Osteocyte (in vitro differentiated cells): ENCODE data around the gene ELF1. TPM values are rescaled to one million over a fixed set of nuclear protein-coding genes. Genes with fewer than 3 reads are reported as not detected.

Experiments
- DNase-seq: peaks from one replicate; pipeline ENCODE4 v3.0.0; 2021; ENCODE audit warnings: mixed read lengths; ENCODE audit not compliant: unreplicated experiment; ENCODE audit errors: extremely low spot score
- H3K27ac Mint-ChIP-seq: one replicate; pipeline ENCODE4 v1.8.0; 2021; ENCODE audit warnings: mild to moderate bottlenecking, mixed read lengths; ENCODE audit not compliant: unreplicated experiment
- H3K27me3 Mint-ChIP-seq: one replicate; pipeline ENCODE4 v1.8.0; 2021; ENCODE audit warnings: mixed read lengths; ENCODE audit not compliant: unreplicated experiment
- H3K36me3 Mint-ChIP-seq: one replicate; pipeline ENCODE4 v1.8.0; 2021; ENCODE audit warnings: mixed read lengths; ENCODE audit not compliant: unreplicated experiment
- H3K4me1 Mint-ChIP-seq: one replicate; pipeline ENCODE4 v1.8.0; 2021; ENCODE audit warnings: mixed read lengths; ENCODE audit not compliant: unreplicated experiment
- H3K4me3 Mint-ChIP-seq: one replicate; pipeline ENCODE4 v1.8.0; 2021; ENCODE audit warnings: mild to moderate bottlenecking, moderate library complexity, mixed read lengths; ENCODE audit not compliant: unreplicated experiment
- H3K9me3 Mint-ChIP-seq: one replicate; pipeline ENCODE4 v1.8.0; 2021; ENCODE audit warnings: mixed read lengths; ENCODE audit not compliant: unreplicated experiment
- total RNA-seq: library from RNA; stranded (reverse); gene quantifications from 2 replicates; pipeline ENCODE4 v1.2.1, GENCODE V29; 2021
- TF ChIP-seq, protein P1 (sequence below): fragments of 200-600 bp; sonication (generic); IDR thresholded peaks from 2 replicates; pipeline ENCODE4 v1.5.0; 2021; ENCODE audit warnings: antibody characterized with exemption, mild to moderate bottlenecking, moderate library complexity

The ELF1 gene
- total RNA-seq, 1 donor from 2014 or later = 52.6 TPM

DNA sequence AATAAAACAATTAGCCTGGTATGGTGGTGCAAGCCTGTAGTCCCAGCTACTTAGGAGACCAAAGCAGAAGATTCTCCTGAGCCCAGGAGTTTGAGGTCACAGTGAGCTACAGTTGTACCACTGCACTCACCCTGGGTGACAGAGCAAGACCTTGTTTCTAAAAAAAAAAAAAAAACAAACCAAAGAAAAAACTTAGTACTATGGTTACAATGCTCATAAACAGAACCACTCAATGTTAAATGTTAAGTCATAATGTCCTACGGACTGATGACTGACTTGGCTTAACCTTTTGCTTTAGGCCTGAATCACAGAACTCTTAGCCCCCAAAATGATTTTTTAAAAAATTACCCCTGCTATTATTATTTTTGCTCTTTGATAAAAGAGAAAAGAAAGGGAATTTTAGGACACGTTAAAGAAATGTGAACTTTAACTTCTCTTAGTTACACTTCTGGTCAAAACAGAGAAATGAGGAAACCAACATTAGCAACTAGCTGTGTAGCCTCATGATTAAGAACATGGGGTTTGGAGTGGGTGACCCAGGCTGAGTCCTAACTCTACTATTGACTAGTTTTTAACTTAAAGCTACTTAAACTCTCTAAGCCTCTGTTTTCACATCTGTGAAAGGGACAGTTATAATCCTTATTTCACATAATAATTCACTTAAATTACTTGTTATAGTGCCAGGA lies 13.7 kb upstream of the ELF1 start:
- Mint-ChIP-seq H3K36me3 (peaks cover 3% of the 10 kb centered on the region), H3K4me1 (peaks cover 6% of the 10 kb centered on the region), H3K4me3 (no peak overlapping the region), H3K27ac (no peak overlapping the region), H3K27me3 (no peaks in the 10 kb centered on the region), H3K9me3 (no peaks in the 10 kb centered on the region)
- TF ChIP-seq, protein P1, sequence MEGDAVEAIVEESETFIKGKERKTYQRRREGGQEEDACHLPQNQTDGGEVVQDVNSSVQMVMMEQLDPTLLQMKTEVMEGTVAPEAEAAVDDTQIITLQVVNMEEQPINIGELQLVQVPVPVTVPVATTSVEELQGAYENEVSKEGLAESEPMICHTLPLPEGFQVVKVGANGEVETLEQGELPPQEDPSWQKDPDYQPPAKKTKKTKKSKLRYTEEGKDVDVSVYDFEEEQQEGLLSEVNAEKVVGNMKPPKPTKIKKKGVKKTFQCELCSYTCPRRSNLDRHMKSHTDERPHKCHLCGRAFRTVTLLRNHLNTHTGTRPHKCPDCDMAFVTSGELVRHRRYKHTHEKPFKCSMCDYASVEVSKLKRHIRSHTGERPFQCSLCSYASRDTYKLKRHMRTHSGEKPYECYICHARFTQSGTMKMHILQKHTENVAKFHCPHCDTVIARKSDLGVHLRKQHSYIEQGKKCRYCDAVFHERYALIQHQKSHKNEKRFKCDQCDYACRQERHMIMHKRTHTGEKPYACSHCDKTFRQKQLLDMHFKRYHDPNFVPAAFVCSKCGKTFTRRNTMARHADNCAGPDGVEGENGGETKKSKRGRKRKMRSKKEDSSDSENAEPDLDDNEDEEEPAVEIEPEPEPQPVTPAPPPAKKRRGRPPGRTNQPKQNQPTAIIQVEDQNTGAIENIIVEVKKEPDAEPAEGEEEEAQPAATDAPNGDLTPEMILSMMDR = no peak
- DNase-seq = no peak

DNA sequence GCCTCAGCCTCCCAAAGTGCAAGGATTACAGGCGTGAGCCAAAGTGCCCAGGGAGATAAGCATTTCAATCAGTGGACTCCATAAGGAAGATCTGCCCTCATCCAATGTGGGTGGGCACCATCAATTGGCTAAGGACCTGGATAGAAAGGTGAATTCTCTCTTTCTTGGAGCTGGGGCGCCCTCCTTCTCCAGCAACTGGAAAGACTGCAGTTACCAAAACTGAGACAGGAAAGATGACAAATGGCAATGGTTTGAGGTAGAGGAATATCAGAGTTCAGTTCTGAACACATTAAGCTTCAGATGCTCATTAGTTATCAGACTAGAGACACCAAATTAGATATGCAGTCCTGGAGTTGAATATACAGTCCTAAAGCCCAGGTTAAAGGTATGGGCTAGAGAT lies 10.5 kb upstream of the ELF1 start:
- Mint-ChIP-seq H3K9me3 (no peaks in the 10 kb centered on the region), H3K36me3 (peaks cover 10% of the 10 kb centered on the region), H3K4me3 (no peak overlapping the region), H3K27me3 (no peaks in the 10 kb centered on the region), H3K4me1 (peaks cover 3% of the 10 kb centered on the region), H3K27ac (no peak overlapping the region)
- DNase-seq = no peak
- TF ChIP-seq, protein P1 = no peak

DNA sequence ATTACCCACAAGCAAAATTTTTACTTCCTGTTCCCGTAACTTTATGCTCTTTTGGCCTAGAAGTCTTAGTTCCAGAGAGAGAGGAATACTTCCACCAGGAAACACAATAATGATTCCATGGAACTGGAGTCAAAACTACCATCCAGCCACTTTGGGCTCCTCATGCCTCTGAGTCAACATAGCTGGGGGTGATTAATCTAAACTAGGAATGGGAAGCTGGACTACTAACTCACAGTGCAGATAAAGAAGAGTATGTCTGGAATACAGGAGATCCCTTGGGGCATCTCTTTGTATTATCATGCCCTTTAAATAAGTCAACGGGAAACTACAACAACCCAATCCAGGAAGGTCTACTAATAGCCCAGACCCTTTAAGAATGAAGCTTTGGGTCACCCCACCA lies 8.9 kb upstream of the ELF1 start:
- peaks cover 12% of the 10 kb centered on the region for H3K36me3 Mint-ChIP-seq
- no peak for DNase-seq
- H3K27ac Mint-ChIP-seq = no peak overlapping the region

DNA sequence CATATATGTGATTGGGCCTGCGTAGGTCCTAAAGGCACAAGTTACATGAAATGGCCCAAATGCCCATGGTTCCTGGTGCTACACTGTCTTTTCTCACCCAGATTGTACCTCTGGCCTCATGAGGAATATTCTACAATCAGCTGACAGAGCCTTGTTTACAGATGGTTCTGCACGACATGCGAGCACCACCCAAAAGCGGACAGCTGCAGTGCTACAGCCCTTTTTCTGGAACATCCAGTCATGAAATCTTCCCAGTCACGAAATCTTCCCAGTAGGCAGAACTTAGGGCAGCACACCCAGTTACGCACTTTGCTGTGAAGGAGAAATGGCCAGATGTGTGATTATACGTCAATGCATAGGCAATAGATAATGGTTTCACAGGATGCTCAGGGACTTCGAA lies 7.7 kb upstream of the ELF1 start:
- TF ChIP-seq, protein P1 = no peak
- H3K36me3 Mint-ChIP-seq = peaks cover 12% of the 10 kb centered on the region
- H3K27me3 Mint-ChIP-seq = no peaks in the 10 kb centered on the region
- DNase-seq = no peak
- no peak overlapping the region for H3K4me3 Mint-ChIP-seq
- peaks cover 4% of the 10 kb centered on the region for H3K4me1 Mint-ChIP-seq
- no peak overlapping the region for H3K27ac Mint-ChIP-seq
- H3K9me3 Mint-ChIP-seq = no peaks in the 10 kb centered on the region

More for the DNA sequence above, 8.9 kb upstream of the ELF1 start:
- TF ChIP-seq, protein P1 = no peak
- Mint-ChIP-seq H3K27me3 (no peaks in the 10 kb centered on the region), H3K9me3 (no peaks in the 10 kb centered on the region), H3K4me1 (peaks cover 4% of the 10 kb centered on the region), H3K4me3 (no peak overlapping the region)

DNA sequence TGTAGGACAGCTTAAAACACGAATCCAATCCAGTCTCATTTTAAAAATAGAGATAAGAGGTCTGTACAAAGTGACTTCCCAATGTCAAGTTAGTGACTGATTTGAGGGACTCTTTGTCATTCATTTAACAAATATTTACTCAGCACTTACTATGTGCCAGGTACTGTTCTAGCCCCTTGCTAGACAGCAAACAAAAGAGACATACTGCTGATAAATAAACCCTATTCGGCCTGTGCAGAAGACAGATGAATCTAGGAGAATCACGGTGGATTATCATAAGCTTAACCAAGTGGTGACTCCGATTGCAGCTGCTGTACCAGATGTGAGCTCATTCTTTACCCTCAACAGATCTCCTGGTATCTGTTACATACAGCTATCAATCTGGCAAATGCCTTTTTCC lies 6.4 kb upstream of the ELF1 start:
- no peak overlapping the region for H3K27ac Mint-ChIP-seq
- H3K36me3 Mint-ChIP-seq = peaks cover 12% of the 10 kb centered on the region
- DNase-seq = no peak
- no peaks in the 10 kb centered on the region for H3K27me3 Mint-ChIP-seq
- TF ChIP-seq, protein P1 = no peak
- no peaks in the 10 kb centered on the region for H3K9me3 Mint-ChIP-seq
- H3K4me3 Mint-ChIP-seq = no peak overlapping the region
- peaks cover 9% of the 10 kb centered on the region for H3K4me1 Mint-ChIP-seq
